Esophagus (tissue), 2 donors: ENCODE results near the gene MAP1A. TPM values are rescaled to one million over a fixed set of nuclear protein-coding genes. Genes with fewer than 3 reads are reported as not detected.

Experiments used
- H3K27ac ChIP-seq, 2 donors: one replicate each; pipeline ENCODE4 v1.5.1; 2013; ENCODE audit warnings: low read depth in 2 of 2, mild to moderate bottlenecking in 2 of 2, inconsistent platforms in 1 of 2, low read length in 1 of 2, moderate library complexity in 1 of 2
- H3K27me3 ChIP-seq, 2 donors: one replicate each; pipeline ENCODE4 v1.6.1; 2013; ENCODE audit warnings: low read length in 2 of 2, control low read depth in 1 of 2, mild to moderate bottlenecking in 1 of 2; ENCODE audit not compliant: insufficient read depth in 2 of 2, control insufficient read depth in 1 of 2
- H3K36me3 ChIP-seq, 2 donors: one replicate each; pipeline ENCODE4 v1.6.1; 2013; ENCODE audit warnings: low read length in 1 of 2; ENCODE audit not compliant: control insufficient read depth in 2 of 2, insufficient read depth in 2 of 2
- H3K4me1 ChIP-seq, 2 donors: one replicate each; pipeline ENCODE4 v1.6.1; 2013; ENCODE audit warnings: low read length in 1 of 2; ENCODE audit not compliant: control insufficient read depth in 2 of 2, insufficient read depth in 2 of 2
- H3K4me3 ChIP-seq, 2 donors: one replicate each; pipeline ENCODE4 v1.5.1; 2013; ENCODE audit warnings: low read length in 2 of 2, mild to moderate bottlenecking in 2 of 2, low read depth in 1 of 2, moderate library complexity in 1 of 2
- H3K9me3 ChIP-seq, 2 donors: one replicate each; pipeline ENCODE4 v1.6.1; 2013; ENCODE audit warnings: mild to moderate bottlenecking in 2 of 2, low read depth in 1 of 2, low read length in 1 of 2, moderate library complexity in 1 of 2; ENCODE audit not compliant: control insufficient read depth in 2 of 2, insufficient read depth in 1 of 2
- WGBS, 2 donors: extraction: QIAGEN DNeasy Blood & Tissue Kit; methylation state at CpG; one replicate each; pipeline ENCODE4 v1.1.7; 2013; 5-methylcytosine and 5-hydroxymethylcytosine counted together
- polyA plus RNA-seq, 2 donors: library from polyadenylated mRNA; stranded (reverse); fragments of 200-250 nt; gene quantifications; one replicate each; pipeline ENCODE4 v1.2.3, GENCODE V29; 2013
- donor health status: healthy with polysubstance abuse.
- donor health status: Bipolar disorder and iron deficiency.

Gene MAP1A
- under 1 TPM; 0.45 to 0.78 TPM for polyA plus RNA-seq

GRCh38 chr15:43517354-43518196, at the start of gene MAP1A:
Gene MAP1A (plus strand): TSS chr15:43517608. CDS start chr15:43521474, 3,866 bp downstream.
- H3K4me1 ChIP-seq = peaks cover 0 to 2% of the 10 kb centered on the region in 2 donors
- H3K9me3 ChIP-seq = no peaks in the 10 kb centered on the region
- peak within 1 kb of the TSS; percentile 23 to 42 for H3K4me3 ChIP-seq
- 7 to 9% methylated on average over 13 to 14 of the region's 15 CpGs for WGBS, 2 donors
- no peaks in the 10 kb centered on the region for H3K27me3 ChIP-seq
- peaks cover 0 to 5% of the 10 kb centered on the region in 2 donors for H3K36me3 ChIP-seq
- peak within 1 kb of the TSS; percentile 45 to 71 for H3K27ac ChIP-seq

- Histone ChIP-seq H3K27ac (no peak overlapping the region), H3K9me3 (peaks cover 0 to 3% of the 10 kb centered on the region in 2 donors), H3K4me1 (no peaks in the 10 kb centered on the region), H3K4me3 (no peak overlapping the region), H3K27me3 (no peaks in the 10 kb centered on the region), H3K36me3 (peaks cover 4 to 10% of the 10 kb centered on the region in 2 donors)
- WGBS, 2 donors = 85 to 93% methylated on average over 3 of the region's 3 CpGs
These were observed 47.5 kb upstream of the MAP1A start for GRCh38 chr15:43469867-43470266.

- Histone ChIP-seq H3K4me1 (no peaks in the 10 kb centered on the region), H3K27ac (no peak overlapping the region), H3K9me3 (peaks cover 0 to 3% of the 10 kb centered on the region in 2 donors), H3K36me3 (peaks cover 4 to 12% of the 10 kb centered on the region in 2 donors), H3K27me3 (no peaks in the 10 kb centered on the region), H3K4me3 (no peak overlapping the region)
These were observed 45.4 kb upstream of the MAP1A start for GRCh38 chr15:43471975-43472374.

DNA sequence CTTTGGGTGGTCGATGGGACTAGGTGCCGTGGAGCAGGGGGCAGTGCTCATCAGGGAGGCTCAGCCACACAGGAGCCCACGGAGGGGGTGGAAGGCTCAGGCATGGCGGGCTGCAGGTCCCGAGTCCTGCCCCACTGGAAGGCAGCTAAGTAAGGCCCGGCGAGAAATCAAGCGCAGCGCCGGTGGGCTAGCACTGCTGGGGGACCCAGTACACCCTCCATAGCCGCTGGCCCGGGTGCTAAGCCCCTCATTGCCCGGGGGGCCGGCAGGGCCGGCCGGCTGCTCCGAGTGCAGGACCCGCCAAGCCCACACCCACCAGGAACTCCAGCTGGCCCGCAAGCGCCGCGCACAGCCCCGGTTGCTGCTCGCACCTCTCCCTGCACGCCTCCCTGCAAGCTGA, 43.5 kb upstream of the MAP1A start:
- Histone ChIP-seq H3K27me3 (no peaks in the 10 kb centered on the region), H3K4me3 (no peak overlapping the region), H3K27ac (no peak overlapping the region), H3K9me3 (peaks cover 0 to 3% of the 10 kb centered on the region in 2 donors), H3K4me1 (no peaks in the 10 kb centered on the region), H3K36me3 (peaks cover 4 to 16% of the 10 kb centered on the region in 2 donors)
- WGBS, 2 donors = 96 to 98% methylated on average over 18 to 25 of the region's 25 CpGs

GRCh38 chr15:43483297-43484128, 33.9 kb upstream of the MAP1A start:
- Histone ChIP-seq H3K27me3 (no peaks in the 10 kb centered on the region), H3K27ac (no peak overlapping the region), H3K4me1 (no peaks in the 10 kb centered on the region), H3K4me3 (no peak overlapping the region), H3K36me3 (peaks cover 0 to 5% of the 10 kb centered on the region in 2 donors), H3K9me3 (no peaks in the 10 kb centered on the region)
- WGBS, 2 donors = 68 to 72% methylated on average over 4 of the region's 4 CpGs

- Histone ChIP-seq H3K36me3 (no peaks in the 10 kb centered on the region), H3K27me3 (no peaks in the 10 kb centered on the region), H3K4me1 (no peaks in the 10 kb centered on the region), H3K4me3 (no peak overlapping the region), H3K27ac (no peak overlapping the region), H3K9me3 (no peaks in the 10 kb centered on the region)
- 96 to 97% methylated on average over 2 of the region's 2 CpGs for WGBS, 2 donors
These were observed 33.0 kb upstream of the MAP1A start for GRCh38 chr15:43484455-43484854.

- H3K27me3 ChIP-seq = no peaks in the 10 kb centered on the region
- H3K36me3 ChIP-seq = no peaks in the 10 kb centered on the region
- no peak overlapping the region for H3K4me3 ChIP-seq
- no peaks in the 10 kb centered on the region for H3K9me3 ChIP-seq
- 89% methylated on average over 6 of the region's 6 CpGs for WGBS, 2 donors
- peaks cover 0 to 3% of the 10 kb centered on the region in 2 donors for H3K4me1 ChIP-seq
- H3K27ac ChIP-seq = no peak overlapping the region
These were observed 30.0 kb upstream of the MAP1A start for GRCh38 chr15:43487271-43487895.

DNA sequence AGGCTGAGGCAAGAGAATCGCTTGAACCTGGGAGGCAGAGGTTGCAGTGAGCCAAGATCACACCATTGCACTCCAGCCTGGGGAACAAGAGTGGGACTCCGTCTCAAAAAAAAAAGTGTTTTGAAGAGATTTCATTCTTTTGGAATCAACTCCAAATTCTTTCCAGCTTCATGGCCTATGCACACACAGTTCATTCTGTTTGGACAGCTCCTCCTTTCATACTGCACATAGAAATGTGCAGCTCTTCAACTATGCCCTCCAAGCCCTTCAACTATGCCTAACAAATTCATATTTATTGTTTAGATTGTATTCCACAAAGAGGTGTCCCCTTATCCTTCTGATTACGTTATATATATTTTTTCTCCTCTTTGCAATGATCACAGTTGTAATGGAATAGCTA, 28.6 kb upstream of the MAP1A start:
- peaks cover 0 to 3% of the 10 kb centered on the region in 2 donors for H3K4me1 ChIP-seq
- H3K4me3 ChIP-seq = no peak overlapping the region
- H3K36me3 ChIP-seq = no peaks in the 10 kb centered on the region
- no peaks in the 10 kb centered on the region for H3K9me3 ChIP-seq
- no peaks in the 10 kb centered on the region for H3K27me3 ChIP-seq
- H3K27ac ChIP-seq = no peak overlapping the region
- WGBS, 2 donors = 86 to 88% methylated on average over 3 of the region's 3 CpGs

- Histone ChIP-seq H3K27me3 (no peaks in the 10 kb centered on the region), H3K9me3 (no peaks in the 10 kb centered on the region), H3K36me3 (no peaks in the 10 kb centered on the region), H3K4me1 (peaks cover 0 to 3% of the 10 kb centered on the region in 2 donors), H3K27ac (no peak overlapping the region), H3K4me3 (no peak overlapping the region)
- 18 to 28% methylated on average over 1 of the region's 1 CpG for WGBS, 2 donors
These were observed 28.2 kb upstream of the MAP1A start for GRCh38 chr15:43489191-43489590.
